COLO668 (cell line): ENCODE measurements around the gene KDM8.
"Not testable (repeated sequence)": the region's sequence is repeated elsewhere in the genome, so short reads cannot be mapped to it uniquely, and the experiment has no call there.

Experiments used
- DNase-seq: peaks from one replicate; lab custom pipeline; 2025; ENCODE audit not compliant: unreplicated experiment; lab: John Stamatoyannopoulos, UW

The KDM8 gene

DNA sequence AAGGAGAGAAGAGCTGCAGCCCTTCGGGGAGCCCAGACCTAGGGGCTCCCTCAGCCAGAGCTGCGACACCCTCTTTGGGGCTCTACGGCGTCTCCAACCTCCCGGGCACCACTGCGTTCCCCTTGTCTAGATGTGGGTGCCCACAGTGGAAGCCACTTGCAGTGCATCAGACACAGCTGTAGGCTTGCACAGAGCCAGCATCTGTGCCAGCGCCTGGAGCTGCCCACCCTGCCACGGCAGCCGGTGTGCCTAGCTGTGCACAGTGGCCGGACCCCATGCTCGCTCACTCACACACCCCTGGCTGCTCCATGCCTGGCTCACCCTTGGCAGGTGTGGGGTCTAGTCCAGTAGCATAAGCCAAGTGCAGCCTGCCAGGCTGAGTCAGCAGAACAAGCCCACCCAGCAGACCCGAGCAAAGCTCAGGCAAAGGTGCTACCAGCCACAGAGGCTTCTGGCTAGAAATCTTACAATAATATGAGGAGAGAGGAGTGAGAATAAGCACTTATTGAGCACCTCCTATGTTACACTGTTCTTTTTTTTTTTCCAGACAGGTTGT lies 12.9 kb upstream of the KDM8 start:
- DNase-seq, result no peak

DNA sequence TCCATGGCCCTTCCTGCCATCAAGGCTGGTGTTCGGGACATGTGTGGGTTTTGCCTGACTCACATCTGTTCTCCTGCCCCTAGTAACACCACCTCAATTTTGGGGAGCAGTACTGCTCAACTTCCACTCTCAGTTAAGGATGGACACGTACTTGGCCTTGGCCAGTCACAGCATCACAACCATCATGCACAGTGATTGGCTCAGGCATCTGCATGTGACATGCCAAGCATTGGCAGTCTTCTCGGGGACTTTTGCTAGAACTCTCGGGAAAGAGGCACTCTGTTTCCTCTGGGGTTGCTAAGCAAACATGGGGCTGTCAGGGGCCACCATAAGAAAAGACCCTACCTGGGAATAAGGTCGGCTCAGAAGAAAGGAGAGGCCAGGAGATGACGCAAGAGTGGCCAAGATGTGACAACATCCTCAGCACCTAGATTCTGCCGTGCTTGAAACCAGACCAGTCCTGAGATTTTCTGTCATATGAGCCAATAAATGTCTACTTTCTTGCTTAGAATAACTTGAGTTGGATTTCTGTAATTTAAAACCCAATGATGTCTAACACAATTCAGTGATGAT lies 11.9 kb upstream of the KDM8 start:
- no peak for DNase-seq

DNA sequence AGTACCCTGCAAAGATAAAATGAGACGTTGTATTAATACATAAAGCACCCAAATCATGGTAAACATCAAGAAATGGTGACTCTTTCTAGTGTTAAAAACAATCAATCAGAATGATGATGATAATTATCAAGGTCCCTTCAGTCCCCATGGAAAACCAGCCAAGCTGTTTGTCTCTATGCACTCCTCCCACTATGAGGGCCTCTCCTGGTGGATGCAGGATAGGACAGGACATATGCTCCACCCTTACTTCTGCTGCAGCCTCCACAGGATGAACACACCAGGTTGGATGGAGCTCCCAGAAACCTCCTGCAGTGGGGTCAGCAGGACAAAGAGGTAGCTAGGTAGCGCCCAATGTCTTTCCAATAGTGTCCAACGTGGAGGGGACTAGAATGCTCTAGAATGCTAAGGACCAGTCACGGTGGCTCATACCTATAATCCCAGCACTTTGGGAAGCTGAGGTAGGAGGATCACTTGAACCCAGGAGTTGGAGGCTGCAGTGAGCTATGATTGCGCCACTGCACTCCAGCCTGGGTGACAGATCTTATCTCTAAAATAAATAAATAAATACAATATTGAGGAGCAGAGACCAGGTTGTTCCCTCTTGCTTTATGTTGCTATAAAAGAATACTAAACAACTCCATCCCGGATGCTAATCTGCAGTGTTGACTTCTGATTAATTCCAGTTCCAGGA lies 9.9 kb upstream of the KDM8 start:
- DNase-seq, result no peak

DNA sequence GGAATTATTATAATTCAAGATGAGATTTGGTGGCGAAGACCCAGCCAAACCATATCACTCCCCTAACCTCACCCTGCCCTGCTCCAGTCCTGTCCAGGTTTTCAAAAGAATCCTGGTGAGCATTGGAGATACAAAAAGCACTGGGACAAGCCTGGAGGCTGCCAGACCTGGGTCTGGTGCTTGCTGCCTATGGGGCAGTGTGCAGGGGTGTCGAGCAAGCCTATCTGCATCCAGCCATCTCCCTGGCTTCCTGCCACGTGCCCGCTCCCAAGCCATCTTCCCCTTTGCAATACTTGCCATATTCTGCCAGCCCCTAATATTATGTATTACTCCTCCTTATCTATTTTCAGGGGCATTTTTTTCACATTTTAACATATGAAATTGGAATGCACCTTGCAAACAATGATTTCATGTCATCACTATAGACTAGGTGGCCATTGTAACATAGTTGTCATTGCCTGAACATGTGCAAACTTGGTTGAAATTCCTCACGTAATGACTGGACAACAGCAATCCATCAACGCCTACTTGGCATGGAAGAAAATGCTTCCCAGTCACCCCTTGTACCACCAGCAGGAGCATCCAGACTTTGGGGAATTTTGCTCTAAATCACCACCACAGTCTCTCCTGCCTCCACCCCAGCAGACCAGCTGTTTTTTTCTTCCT lies 8.1 kb upstream of the KDM8 start:
- DNase-seq, result no peak

DNA sequence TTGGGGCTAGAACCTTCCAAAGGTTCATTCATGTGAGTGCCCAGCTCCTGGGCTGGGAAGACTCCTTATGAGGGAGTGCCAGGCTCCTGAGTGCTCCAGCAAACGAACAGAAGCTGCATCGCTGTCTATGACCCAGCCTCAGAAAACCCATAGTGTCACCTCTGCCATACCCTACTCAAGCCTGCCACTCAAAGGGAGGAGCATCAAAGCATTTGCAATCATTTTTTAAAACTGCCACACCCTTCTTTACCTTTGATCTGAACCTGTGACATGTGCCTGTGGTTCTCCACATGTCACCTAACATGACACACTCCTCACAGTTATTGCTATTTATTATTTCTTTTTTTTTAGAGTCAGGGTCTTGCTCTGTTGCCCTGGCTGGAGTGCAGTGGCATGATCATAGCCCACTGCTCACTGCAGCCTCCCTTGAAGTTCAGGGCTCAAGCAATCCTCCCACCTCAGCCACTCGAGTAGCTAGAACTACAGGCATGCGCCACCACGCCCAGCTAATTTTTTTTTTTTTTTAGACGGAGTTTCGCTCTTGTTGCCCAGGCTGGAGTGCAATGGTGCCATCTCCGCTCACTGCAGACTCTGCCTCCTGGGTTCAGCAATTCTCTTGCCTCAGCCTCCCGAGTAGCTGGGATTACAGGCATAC lies 7.3 kb upstream of the KDM8 start:
- DNase-seq, result no peak

DNA sequence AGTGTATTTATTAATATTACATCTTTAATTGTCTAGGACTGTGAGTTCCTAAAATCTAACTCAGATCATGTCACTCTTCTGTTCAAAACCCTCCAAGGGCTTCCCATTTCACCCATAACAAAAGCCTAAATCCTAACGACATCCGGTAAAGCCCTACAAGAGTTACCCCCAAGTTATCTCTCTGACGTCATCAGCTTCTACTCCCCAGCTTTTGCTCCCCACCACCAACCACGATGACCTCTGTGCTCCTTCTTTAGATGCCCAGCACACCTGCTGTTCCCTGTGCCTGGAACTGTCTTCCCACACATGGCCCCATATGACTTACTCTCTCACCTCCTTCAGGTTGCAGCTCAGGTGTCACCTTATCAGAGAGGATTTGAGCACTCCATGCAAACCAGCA lies 6.3 kb upstream of the KDM8 start:
- DNase-seq, result no peak

DNA sequence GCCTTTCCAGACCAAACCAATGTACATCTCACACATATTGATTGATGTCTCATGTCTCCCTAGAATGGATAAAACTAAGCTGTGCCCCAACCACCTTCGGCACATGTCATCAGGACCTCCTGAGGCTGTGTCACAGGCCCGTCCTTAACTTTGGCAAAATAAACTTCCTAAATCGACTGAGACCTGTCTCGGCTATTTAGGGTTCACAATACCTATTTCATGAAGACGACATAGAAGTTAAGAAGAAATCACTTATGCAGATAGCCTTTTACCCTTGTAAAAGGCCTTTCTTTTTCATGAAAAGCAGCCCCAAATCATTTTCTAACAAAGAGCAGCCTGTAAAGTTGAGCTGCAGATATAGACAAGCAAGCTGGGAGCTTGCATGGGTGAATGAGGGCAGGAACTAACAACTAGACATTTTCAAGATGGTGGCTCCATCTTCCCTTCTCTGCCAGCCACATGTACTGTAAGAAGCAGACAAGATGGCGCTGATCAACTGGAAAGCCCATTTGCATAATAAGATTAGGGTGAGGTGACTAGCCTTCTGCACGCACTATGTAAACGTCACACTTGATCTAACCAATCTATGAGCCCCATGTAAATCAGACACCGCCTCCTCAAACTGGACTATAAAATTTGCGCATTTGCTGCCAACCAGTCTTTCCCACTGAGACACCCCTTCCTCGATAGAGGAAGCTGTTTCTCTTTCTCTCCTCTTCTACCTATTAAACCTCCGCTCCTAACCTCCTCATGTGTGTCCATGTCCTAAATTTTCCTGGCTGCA lies 4.7 kb upstream of the KDM8 start:
- no peak for DNase-seq

DNA sequence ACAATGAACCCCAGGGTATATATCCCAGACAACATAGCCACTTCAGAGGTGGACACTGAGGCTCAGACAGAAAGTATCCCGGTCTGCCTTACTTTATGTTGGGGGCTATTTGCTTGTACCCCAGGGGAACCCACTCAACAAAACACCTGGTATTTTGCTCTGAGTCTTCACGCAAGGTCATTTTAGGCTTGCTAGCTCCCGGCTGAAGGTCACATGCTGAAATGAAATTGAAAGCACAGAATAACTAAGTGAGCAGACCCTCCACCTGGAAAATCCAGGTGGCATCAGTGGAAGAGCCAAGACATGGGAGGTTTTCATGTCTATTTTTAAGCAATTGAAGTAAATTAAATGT lies 4.1 kb upstream of the KDM8 start:
- DNase-seq, result no peak

DNA sequence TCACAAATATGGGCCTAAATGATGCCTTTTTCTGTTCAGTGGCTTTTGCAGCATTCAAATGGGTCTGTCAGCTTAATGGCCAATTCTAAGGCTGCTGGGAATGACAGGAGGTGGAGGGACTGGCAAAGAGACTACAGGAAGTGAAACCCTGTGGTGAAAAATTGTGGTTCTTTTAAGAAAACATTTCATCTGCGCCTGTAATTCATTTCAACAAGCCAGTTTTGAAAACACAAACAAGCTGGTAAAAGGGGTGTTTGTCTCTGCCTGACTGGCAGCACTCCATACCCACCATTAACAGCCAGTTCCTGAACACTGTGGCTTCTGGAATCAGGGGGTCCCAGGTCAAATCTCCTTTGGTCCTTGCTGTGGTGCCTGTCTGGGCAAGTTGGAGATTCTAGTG lies 3.6 kb upstream of the KDM8 start:
- DNase-seq, result no peak

DNA sequence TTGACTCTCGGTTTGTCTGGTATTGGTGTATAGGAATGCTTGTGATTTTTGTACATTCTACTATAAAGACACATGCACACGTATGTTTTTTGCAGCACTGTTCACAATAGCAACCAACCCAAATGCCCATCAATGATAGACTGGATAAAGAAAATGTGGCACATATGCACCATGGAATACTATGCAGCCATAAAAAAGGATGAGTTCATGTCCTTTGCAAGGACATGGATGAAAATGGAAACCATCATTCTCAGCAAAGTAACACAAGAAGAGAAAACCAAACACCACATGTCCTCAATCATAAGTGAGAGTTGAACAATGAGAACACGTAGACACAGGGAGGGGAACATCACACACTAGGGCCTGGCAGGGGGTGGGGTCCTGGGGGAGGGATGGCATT lies 2.4 kb upstream of the KDM8 start:
- not testable (repeated sequence) for DNase-seq

DNA sequence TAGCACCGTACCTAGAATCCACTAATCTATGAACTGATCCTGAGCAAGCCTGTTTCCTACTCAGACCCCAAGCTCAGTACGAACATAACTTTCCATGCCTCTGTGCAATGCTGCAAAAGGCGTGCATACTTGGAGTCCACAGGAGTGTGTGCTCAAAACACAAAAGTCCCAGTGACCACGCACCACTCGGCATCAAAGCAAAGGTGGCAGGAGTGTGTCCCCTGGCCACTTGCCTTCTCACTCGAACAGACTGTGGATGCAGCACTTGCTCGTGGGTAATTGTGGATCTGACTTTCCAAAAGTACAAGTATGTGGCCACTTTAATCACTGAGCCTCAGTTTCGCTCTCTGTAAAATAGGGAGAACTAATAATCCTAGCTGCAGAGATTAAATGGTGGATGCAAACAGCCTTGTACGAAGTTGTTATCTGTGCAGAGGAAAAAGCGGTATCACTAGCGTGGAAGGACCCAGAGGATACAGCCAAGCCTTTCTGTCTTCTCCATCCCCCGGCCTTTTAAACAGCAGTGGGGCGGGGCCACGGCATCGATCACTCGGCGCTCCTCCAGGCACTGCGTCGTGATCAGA lies 311 bp upstream of the KDM8 start:
- DNase-seq, result peak; percentile 92

DNA sequence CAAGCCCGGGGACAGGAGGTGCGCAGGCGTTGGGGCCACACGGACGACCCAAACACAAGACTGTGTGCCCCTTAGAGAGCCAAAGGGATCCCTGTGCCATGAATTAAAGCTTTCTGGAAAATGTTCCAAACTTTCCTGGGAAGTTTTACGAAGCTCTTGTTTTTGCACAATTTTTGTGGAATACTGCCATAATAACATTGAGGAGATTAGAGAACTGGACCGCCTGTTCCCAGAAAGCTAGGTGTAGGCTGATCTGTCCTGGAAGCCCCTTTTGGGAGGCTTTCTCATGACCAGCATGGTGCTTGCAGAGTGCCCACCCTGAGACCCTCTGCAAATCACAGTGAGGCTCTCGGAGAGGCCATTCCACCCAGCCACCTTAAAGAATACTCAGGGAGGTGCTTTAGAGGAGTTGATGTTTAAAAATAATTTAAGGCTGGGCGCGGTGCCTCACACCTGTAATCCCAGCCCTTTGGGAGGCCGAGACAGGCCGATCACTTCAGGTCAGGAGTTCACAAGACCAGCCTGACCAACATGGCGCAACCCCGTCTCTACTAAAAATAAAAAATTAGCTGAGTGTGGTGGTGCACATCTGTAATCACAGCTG lies 1.1 kb downstream of the KDM8 start:
- no peak for DNase-seq

DNA sequence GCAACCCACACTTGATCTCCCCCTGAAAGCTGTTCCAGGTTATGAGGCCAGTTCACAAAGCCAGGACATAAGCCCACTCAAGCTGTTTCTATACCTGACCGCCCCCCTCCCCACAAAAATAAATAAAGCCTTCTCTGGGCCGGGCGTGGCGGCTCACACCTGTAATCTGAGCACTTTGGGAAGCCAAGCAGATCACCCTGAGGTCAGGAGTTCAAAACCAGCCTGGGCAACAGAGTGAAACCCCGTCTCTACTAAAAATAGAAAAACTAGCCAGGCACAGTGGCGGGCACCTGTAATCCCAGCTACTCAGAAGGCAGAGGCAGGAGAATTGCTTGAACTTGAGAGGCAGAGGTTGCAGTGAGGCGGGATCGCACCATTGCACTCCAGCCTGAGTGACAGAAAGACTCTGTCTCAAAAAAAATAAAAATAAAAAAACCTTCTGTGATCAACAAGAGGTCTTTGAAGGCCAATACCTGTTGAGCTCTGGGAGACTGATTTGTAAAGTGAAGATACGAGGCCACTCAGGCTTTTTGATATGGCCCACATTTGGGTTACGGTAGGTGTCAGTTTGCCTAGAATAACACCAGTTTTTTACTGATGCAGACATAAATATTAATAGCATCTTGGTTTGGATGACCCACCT lies 2.2 kb downstream of the KDM8 start:
- no peak for DNase-seq

DNA sequence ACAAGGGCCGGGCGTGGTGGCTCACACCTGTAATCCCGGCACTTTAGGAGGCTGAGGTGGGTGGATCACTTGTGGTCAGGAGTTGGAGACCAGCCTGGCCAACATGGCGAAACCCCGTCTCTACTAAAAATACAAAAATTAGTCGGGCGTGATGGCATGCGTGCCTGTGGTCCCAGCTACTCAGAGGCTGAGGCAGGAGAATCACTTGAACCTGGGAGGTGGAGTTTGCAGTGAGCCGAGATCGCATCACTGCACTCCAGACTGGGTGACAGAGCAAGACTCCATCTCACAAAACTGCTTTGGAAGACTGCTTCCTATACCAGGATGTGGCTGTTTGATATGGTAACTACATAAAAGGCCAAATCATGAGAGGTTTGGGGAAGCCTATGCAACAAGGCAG lies 3.8 kb downstream of the KDM8 start:
- not testable (repeated sequence) for DNase-seq

DNA sequence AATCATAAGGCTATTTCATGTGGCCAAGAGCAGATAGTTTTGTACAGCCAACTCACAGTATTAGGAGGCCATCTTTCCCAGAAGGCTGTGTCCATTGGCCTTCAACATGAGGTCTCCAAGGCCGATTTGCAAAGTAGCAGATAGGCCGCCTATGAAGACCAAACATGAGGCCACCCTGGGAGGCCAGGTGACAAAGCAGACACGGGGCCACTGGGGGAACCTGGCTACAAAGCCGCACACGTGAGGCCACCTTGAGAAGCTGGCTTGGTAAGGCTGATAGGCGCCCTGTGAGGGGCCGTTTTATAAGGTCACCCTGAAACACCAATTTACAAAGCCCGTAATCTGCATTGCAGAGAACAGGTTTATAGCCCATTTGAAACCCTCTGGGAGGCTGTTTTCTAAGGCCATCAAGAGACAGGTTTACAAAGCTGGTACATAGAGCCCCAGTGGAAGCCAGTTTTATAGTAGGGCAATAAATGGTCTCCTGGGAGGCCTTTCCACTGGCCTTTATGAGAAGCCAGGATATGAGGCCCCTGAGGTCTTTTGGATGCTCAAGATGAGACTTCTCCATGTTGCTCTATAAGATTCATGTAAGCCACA lies 4.9 kb downstream of the KDM8 start:
- no peak for DNase-seq

DNA sequence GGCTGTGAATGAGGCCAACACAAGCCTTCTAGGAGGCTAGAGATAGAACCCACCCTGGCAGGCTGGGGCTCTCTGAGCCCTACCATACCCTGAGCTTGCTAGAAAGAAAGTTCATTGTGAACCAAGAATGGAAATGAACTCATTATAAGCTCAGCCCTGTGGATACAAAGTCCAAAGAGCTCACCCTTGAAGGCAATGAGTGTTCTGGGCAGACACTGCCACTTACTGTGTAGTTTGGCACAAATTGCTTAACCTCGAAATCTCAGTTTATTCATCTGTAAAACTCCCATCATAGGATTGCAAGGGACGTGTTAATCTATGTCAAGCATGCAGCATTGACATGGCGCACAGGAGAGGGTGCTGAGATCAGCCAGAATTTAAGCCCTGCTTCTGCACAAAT lies 5.5 kb downstream of the KDM8 start:
- DNase-seq, result no peak

DNA sequence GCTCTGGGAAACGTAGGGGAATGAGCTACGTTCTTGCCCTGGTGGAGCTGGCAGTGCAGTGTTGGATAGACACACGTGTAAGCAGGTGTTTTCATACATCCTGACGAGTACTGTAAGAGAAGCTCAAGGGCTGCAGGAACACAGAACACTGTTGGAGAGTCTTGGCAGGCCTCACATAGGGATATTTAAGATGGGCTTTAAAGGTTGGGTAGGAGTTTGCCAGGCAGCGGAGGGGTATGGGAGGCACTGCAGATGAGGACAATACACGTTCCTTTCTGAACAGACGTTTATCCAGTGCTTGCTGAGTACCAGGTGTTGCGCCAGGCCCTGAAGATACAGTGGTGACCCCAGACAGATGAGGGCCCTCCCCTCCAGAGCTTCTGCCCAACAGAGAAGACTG lies 6.3 kb downstream of the KDM8 start:
- no peak for DNase-seq

DNA sequence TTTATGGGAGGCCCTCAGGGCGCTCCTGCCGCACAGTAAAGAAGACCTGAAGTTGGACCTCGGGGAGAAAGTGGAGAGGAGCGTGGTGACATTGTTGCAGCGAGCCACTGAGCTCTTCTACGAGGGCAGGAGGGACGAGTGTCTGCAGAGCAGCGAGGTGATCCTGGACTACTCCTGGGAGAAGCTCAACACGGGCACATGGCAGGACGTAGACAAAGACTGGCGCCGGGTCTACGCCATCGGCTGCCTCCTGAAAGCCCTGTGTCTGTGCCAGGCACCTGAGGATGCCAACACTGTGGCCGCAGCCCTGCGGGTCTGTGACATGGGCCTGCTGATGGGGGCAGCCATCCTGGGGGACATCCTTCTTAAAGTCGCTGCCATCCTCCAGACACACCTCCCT lies 6.8 kb downstream of the KDM8 start:
- no peak for DNase-seq

DNA sequence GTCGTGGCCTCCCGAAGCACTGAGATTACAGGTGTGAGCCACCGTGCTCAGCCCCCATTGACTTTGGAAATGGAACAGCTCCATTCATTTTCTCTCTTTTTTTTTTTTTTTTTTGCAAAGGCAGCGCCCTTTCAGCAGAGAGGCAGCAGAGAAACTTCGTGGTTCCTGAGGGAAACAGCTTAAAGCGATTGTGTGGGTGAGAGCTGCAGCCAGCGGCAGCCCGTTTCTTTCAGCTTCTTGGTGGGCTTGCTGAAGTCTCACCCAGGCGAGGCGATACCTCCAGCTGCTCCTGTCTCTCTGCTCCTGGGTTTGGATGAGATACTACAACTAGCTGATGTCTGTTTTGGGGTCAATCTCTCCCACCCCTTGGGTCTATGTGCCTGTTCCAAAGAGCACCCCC lies 7.7 kb downstream of the KDM8 start:
- DNase-seq, result no peak
